PC-9 (cell line): Measurements from ENCODE around the gene CES2. TPM values are rescaled to one million over a fixed set of nuclear protein-coding genes. Genes with fewer than 3 reads are reported as not detected.

Experiments used
- BruUV-seq: library from RNA; stranded (reverse); fragments of 400-500 nt; replicated peaks from 2 replicates; lab custom pipeline; 2021; lab: Mats Ljungman, UMichigan
- CTCF ChIA-PET: fragments of 300-600 bp; sonication (Branson Sonifier 250); formaldehyde crosslinking; loops from one replicate; lab custom pipeline; 2022; ENCODE audit warnings: antibody characterized with exemption; lab: Charles Lee
- POLR2A ChIA-PET: fragments of 300-600 bp; sonication (Branson Sonifier 250); formaldehyde crosslinking; loops from one replicate; lab custom pipeline; 2022; ENCODE audit warnings: antibody characterized with exemption; ENCODE audit not compliant: unreplicated experiment; lab: Charles Lee
- DNase-seq, 2 experiments: peaks; one replicate each; pipeline versions ENCODE4 v3.0.0 to v3.0.0-alpha.2; 2015 to 2022; ENCODE audit warnings: mixed read lengths in 1 of 2
- H2AFZ ChIP-seq: fragments of 200-600 bp; sonication (generic); 2 replicates; pipeline ENCODE4 v1.8.1; 2017; ENCODE audit warnings: antibody characterized with exemption
- H3F3A ChIP-seq: fragments of 200-600 bp; sonication (generic); 2 replicates; pipeline ENCODE4 v1.8.1; 2017; ENCODE audit warnings: antibody characterized with exemption, mild to moderate bottlenecking, low read depth; ENCODE audit not compliant: insufficient read depth
- H3K27ac ChIP-seq: fragments of 200-600 bp; sonication (generic); 2 replicates; pipeline ENCODE4 v1.6.1; 2016; ENCODE audit warnings: mixed run types
- H3K27me3 ChIP-seq: fragments of 200-600 bp; sonication (generic); 2 replicates; pipeline ENCODE4 v1.6.1; 2016; ENCODE audit warnings: low read depth, mixed run types; ENCODE audit not compliant: insufficient read depth
- H3K36me3 ChIP-seq: fragments of 200-600 bp; sonication (generic); 2 replicates; pipeline ENCODE4 v1.6.1; 2016; ENCODE audit warnings: low read depth, mixed run types
- H3K4me1 ChIP-seq: fragments of 200-600 bp; sonication (generic); replicated peaks from 2 replicates; pipeline ENCODE4 v1.6.1; 2016; ENCODE audit warnings: mixed run types; ENCODE audit not compliant: insufficient read depth
- H3K4me2 ChIP-seq: fragments of 200-600 bp; sonication (generic); 2 replicates; pipeline ENCODE4 v1.6.1; 2017; ENCODE audit warnings: mixed run types
- H3K4me3 ChIP-seq: fragments of 200-600 bp; sonication (generic); 2 replicates; pipeline ENCODE4 v1.6.1; 2016; ENCODE audit warnings: mixed run types
- H3K79me2 ChIP-seq: fragments of 200-600 bp; sonication (generic); 2 replicates; pipeline ENCODE4 v1.6.1; 2017; ENCODE audit warnings: low read depth, mixed run types
- H3K9me2 ChIP-seq: fragments of 200-600 bp; sonication (generic); 2 replicates; pipeline ENCODE4 v1.8.1; 2017; ENCODE audit warnings: mild to moderate bottlenecking; ENCODE audit not compliant: insufficient read depth
- H3K9me3 ChIP-seq: fragments of 200-600 bp; sonication (generic); 2 replicates; pipeline ENCODE4 v1.8.1; 2016; ENCODE audit warnings: low read depth; ENCODE audit not compliant: insufficient read depth
- H4K20me1 ChIP-seq: fragments of 200-600 bp; sonication (generic); 2 replicates; pipeline ENCODE4 v1.8.1; 2017; ENCODE audit not compliant: insufficient read depth
- EZH2 ChIP-seq: fragments of 200-600 bp; sonication (generic); IDR thresholded peaks from 2 replicates; pipeline ENCODE4 v1.8.0; 2017; ENCODE audit warnings: antibody characterized with exemption, low read depth
- intact Hi-C: fragments of 100-400 bp; cut with micrococcal nuclease; formaldehyde crosslinking; loops from one replicate; pipeline ENCODE4 v1.10.0; 2022; ENCODE audit not compliant: unreplicated experiment
- total RNA-seq: library from RNA; stranded (reverse); gene quantifications from 2 replicates; pipeline ENCODE4 v1.2.3, GENCODE V29; 2021
- TF ChIP-seq, protein P1 (sequence below): fragments of 200-600 bp; sonication (generic); conservative IDR thresholded peaks from 2 replicates; pipeline ENCODE4 v1.6.1; 2017; ENCODE audit warnings: mixed run types, antibody characterized with exemption, mild to moderate bottlenecking, moderate library complexity

CES2 gene
- total RNA-seq, 1 experiment from 2014 or later = 32.8 TPM

DNA sequence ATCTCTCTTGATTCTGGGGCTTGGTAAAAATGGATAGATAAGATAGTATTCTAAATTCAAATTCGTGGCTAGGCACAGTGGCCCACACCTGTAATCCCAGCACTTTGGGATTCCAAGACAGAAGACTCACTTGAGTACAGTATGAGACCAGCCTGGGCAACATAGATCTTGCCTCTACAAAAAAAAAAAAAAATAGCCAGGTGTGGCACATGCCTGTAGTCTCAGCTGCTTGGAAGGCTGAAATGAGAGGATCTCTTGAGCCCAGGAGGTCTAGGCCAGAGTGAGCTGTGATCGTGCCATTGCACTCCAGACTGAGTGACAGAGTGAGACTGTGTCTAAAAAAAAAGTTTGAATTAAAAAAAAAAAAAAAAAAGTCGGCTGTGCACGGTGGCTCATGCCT is 45.7 kb upstream of the CES2 start:
- no peak overlapping the region for H3K4me2 ChIP-seq
- CTCF ChIA-PET = interaction anchor here (0.7 kb wide), 1 partner anchor 85 kb away, joined by 14 read pairs; no protein-coding TSS in a partner anchor

DNA sequence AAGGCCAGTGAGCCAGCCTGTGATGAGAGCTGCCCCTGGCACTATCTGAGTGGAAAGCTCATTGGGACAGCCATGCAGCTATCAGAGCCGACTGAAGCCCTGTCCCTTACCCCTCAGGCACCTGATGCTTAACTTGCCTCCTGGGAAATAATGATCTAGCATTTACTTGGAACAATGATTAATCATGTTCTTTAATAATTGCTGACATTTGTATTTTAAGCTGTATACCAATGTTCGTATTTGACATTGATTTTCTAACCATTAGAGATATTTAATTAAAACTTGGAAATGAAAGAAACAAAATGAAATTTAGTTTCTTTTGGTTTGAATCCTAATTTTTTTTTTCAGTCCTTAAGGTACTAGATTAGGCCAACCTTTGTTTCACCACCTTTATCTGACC is 44.5 kb upstream of the CES2 start:
- Histone ChIP-seq H4K20me1 (0 out of 2 replicates have a peak, but pooled peaks cover 4% of the 10 kb centered on the region), H2AFZ (no peak overlapping the region), H3K27me3 (no peaks in the 10 kb centered on the region), H3K4me3 (no peak overlapping the region), H3F3A (peaks cover 31% of the 10 kb centered on the region; the same call in 1 of the 2 replicates), H3K4me2 (no peak overlapping the region), H3K9me3 (no peaks in the 10 kb centered on the region), H3K27ac (no peak overlapping the region), H3K9me2 (no peaks in the 10 kb centered on the region), H3K36me3 (peaks cover 5% of the 10 kb centered on the region; the same call in 1 of the 2 replicates), H3K79me2 (no peaks in the 10 kb centered on the region), H3K4me1 (peaks cover 12% of the 10 kb centered on the region)
- no peak for TF ChIP-seq EZH2
- TF ChIP-seq, protein P1, sequence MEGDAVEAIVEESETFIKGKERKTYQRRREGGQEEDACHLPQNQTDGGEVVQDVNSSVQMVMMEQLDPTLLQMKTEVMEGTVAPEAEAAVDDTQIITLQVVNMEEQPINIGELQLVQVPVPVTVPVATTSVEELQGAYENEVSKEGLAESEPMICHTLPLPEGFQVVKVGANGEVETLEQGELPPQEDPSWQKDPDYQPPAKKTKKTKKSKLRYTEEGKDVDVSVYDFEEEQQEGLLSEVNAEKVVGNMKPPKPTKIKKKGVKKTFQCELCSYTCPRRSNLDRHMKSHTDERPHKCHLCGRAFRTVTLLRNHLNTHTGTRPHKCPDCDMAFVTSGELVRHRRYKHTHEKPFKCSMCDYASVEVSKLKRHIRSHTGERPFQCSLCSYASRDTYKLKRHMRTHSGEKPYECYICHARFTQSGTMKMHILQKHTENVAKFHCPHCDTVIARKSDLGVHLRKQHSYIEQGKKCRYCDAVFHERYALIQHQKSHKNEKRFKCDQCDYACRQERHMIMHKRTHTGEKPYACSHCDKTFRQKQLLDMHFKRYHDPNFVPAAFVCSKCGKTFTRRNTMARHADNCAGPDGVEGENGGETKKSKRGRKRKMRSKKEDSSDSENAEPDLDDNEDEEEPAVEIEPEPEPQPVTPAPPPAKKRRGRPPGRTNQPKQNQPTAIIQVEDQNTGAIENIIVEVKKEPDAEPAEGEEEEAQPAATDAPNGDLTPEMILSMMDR = no peak
- intact Hi-C loops = loop anchor here (10.0 kb wide), 1 partner anchor 574 kb away; no protein-coding TSS in a partner anchor
- no TSS peak for BruUV-seq
- ChIA-PET CTCF (no interaction called here), POLR2A (no interaction called here)
- no peak for DNase-seq

More for the DNA sequence above, 45.7 kb upstream of the CES2 start:
- Histone ChIP-seq H3K4me1 (peaks cover 14% of the 10 kb centered on the region), H3K27ac (no peak overlapping the region), H2AFZ (no peak overlapping the region), H3K4me3 (no peak overlapping the region), H3K27me3 (no peaks in the 10 kb centered on the region), H4K20me1 (0 out of 2 replicates have a peak, but pooled peaks cover 4% of the 10 kb centered on the region), H3F3A (peaks cover 27% of the 10 kb centered on the region; the same call in 1 of the 2 replicates), H3K9me3 (no peaks in the 10 kb centered on the region), H3K36me3 (peaks cover 17% of the 10 kb centered on the region; the same call in 1 of the 2 replicates), H3K79me2 (no peaks in the 10 kb centered on the region), H3K9me2 (no peaks in the 10 kb centered on the region)
- intact Hi-C loops = loop anchor here (5.0 to 10.0 kb wide), 2 partner anchors 38 to 575 kb away; partner anchors contain the start of gene RRAD
- DNase-seq = no peak
- BruUV-seq = no TSS peak
- no peak for TF ChIP-seq EZH2
- TF ChIP-seq, protein P1 = no peak
- POLR2A ChIA-PET = no interaction called here

DNA sequence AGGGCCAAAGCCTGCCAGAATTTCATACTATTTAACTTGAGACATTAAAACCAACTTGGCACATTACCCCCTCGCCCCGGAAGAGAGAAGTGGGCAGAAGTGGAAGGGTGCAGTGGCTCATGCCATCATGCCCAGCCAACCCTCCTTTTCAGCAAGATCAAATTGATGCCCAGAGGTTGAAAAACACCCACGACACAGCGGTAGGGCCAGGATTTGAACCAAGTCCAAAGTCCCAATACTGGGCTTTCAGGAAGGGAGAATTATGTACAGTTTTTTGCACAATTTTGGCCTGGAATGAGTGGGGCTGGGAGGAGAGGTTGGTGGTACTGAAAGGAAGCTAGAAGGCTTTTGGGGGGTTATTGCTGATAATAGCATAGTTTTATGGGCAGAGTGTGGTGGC is 44.0 kb upstream of the CES2 start:
- ChIA-PET CTCF (no interaction called here), POLR2A (no interaction called here)
- no peak for DNase-seq
- no peak overlapping the region for H3K4me2 ChIP-seq
- peaks cover 7% of the 10 kb centered on the region for H3K4me1 ChIP-seq
- H3K9me3 ChIP-seq = no peaks in the 10 kb centered on the region
- TF ChIP-seq, protein P1 = no peak
- no peak for TF ChIP-seq EZH2
- no peaks in the 10 kb centered on the region for H3K27me3 ChIP-seq
- BruUV-seq = no TSS peak
- no peaks in the 10 kb centered on the region for H3K36me3 ChIP-seq
- no peak overlapping the region for H3K4me3 ChIP-seq
- 0 out of 2 replicates have a peak, but pooled peaks cover 3% of the 10 kb centered on the region for H4K20me1 ChIP-seq
- no peaks in the 10 kb centered on the region for H3K9me2 ChIP-seq
- intact Hi-C loops = loop anchor here (10.0 kb wide), 1 partner anchor 573 kb away; no protein-coding TSS in a partner anchor
- no peak overlapping the region for H3K27ac ChIP-seq
- no peak overlapping the region for H2AFZ ChIP-seq
- H3F3A ChIP-seq = peaks cover 26% of the 10 kb centered on the region; the same call in 1 of the 2 replicates
- H3K79me2 ChIP-seq = no peaks in the 10 kb centered on the region
